ENCODE measurements around the gene BPIFA1.

BPIFA1 gene

DNA sequence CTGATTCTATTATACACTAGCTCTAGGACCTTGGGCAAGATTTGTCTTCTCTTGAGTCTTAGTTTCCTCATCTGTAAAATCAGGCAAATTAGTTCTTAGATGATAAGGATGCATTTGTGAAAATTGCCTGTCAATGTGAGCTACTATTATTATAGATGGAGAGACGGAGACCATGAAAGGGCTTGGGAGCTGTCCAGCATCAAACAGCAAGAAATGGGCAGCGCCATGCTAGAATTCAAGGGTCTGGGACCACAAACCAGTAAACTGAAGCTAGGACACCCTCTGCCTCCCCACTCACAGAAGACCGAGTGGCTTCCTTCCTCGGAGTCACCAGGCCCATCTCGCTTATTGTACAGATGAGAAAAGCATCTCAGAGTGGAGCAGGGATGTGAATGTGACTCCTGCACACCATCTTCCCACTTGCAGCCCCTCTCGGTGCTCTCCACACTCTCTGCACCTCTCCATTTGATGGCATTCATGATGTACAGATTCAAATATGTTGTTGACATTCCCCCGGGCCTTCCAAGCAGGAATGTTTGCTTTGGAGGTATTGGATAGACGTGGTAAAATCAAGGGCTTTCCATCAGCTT lies 42.8 kb upstream of the BPIFA1 start:
- no peak for DNase-seq (ENCODE audit: extremely low spot score)
- CTCF ChIA-PET, result interaction anchor here (1.2 kb wide), 1 partner anchor 42 kb away, joined by 3 read pairs; no protein-coding TSS in a partner anchor
- POLR2A ChIA-PET, result no interaction called here
- TF ChIP-seq LEF1 (IDR thresholded peaks at IDR 0.05; ENCODE audit: borderline replicate concordance), result no peak
- no peak for TF ChIP-seq ELF4 (IDR thresholded peaks at IDR 0.05)
- no peak for TF ChIP-seq ARNT (IDR thresholded peaks at IDR 0.05)
- no peak for TF ChIP-seq FOXA1 (IDR thresholded peaks at IDR 0.05)
- no peak for TF ChIP-seq L3MBTL2 (conservative IDR thresholded peaks at IDR 0.05)
- no peak for TF ChIP-seq FOXM1 (IDR thresholded peaks at IDR 0.05; ENCODE audit: borderline replicate concordance)
- TF ChIP-seq HDGF (IDR thresholded peaks at IDR 0.05; ENCODE audit: borderline replicate concordance), result no peak
- TF ChIP-seq TARDBP (IDR thresholded peaks at IDR 0.05), result no peak
- TF ChIP-seq NFRKB (IDR thresholded peaks at IDR 0.05), result no peak
- no peak for TF ChIP-seq SP1 (IDR thresholded peaks at IDR 0.05)

DNA sequence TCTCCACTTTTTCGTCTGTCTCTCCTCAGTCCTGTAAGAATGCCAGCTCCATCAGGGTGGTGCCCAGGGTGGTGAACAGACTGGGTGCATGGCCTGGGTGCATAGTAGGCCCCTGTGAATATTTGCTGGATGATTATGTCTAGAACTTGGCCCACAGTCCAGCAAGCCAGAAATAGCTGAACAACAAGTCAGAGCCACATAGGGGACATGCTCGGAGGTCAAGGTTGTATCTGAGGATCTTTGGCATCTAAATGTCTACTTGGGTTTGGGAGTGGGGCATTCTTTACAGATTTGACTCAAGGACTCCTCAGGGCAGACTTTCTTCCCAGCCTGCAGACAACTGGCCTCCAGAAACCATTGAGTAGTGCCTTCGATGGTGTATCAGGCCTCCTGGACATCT lies 36.8 kb upstream of the BPIFA1 start:
- TF ChIP-seq FOXM1 (IDR thresholded peaks at IDR 0.05; ENCODE audit: borderline replicate concordance), result no peak
- TF ChIP-seq ELF4 (IDR thresholded peaks at IDR 0.05), result no peak
- TF ChIP-seq, protein P1, sequence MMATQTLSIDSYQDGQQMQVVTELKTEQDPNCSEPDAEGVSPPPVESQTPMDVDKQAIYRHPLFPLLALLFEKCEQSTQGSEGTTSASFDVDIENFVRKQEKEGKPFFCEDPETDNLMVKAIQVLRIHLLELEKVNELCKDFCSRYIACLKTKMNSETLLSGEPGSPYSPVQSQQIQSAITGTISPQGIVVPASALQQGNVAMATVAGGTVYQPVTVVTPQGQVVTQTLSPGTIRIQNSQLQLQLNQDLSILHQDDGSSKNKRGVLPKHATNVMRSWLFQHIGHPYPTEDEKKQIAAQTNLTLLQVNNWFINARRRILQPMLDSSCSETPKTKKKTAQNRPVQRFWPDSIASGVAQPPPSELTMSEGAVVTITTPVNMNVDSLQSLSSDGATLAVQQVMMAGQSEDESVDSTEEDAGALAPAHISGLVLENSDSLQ (IDR thresholded peaks at IDR 0.05), result no peak
- no peak for TF ChIP-seq SP1 (IDR thresholded peaks at IDR 0.05)
- no peak for TF ChIP-seq HDGF (IDR thresholded peaks at IDR 0.05; ENCODE audit: borderline replicate concordance)
- TF ChIP-seq FOXA1 (IDR thresholded peaks at IDR 0.05), result no peak
- ChIA-PET POLR2A (interaction anchor here (1.1 kb wide), 1 partner anchor 15 kb away, joined by 3 read pairs; no protein-coding TSS in a partner anchor), CTCF (no interaction called here)
- no peak for DNase-seq (ENCODE audit: extremely low spot score)

DNA sequence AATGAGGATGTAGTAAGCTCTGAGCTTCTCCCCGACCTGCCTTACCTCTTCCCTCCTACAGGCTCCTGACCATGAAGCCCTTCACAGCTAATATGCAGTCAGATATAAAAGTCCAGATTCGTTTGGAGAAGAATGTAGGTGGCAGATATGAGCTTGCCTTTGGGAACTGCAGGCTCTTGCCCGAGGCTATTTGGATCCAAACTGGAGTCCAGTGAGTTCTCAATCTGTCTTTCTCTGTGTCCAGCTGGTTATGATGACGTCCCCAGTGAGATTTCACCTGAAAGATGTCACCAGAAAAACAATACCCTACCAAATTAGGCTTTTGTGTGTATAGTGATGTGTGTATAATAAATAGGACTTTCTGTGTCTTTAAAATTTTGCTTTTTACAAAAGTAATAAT lies 33.3 kb upstream of the BPIFA1 start:
- TF ChIP-seq SP1 (IDR thresholded peaks at IDR 0.05), result no peak
- no peak for TF ChIP-seq TARDBP (IDR thresholded peaks at IDR 0.05)
- ChIA-PET CTCF (interaction anchor here (0.6 kb wide), 2 partner anchors 21 to 58 kb away, joined by 3 read pairs; no protein-coding TSS in a partner anchor), POLR2A (no interaction called here)
- DNase-seq (ENCODE audit: extremely low spot score), result no peak

DNA sequence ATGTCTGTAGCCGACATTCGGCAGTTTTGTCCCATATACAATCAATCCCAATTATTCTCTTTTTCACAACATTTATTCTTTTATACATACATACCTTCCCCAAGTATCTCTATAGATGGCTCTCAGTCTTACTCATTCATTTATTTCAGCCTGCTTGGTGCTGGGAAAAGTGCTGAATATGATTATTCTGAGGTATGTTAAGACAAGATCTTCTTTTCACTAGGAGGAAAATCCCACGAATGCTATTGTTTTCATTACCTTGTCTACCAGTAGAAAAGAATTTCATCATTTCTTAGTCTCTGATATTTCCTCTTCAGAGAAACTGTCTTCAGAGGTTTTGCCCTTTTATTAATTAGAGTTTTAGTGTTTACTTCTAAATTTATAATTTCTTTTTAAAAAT lies 32.4 kb upstream of the BPIFA1 start:
- ChIA-PET POLR2A (no interaction called here), CTCF (no interaction called here)
- TF ChIP-seq FOXM1 (IDR thresholded peaks at IDR 0.05; ENCODE audit: borderline replicate concordance), result no peak
- TF ChIP-seq SP1 (IDR thresholded peaks at IDR 0.05), result no peak
- no peak for TF ChIP-seq ARNT (IDR thresholded peaks at IDR 0.05)
- TF ChIP-seq ELF4 (IDR thresholded peaks at IDR 0.05), result no peak
- TF ChIP-seq NFRKB (IDR thresholded peaks at IDR 0.05), result no peak
- TF ChIP-seq LEF1 (IDR thresholded peaks at IDR 0.05; ENCODE audit: borderline replicate concordance), result no peak
- TF ChIP-seq BHLHE40 (IDR thresholded peaks at IDR 0.05; ENCODE audit: borderline replicate concordance), result no peak
- no peak for TF ChIP-seq SUZ12 (IDR thresholded peaks at IDR 0.05)
- TF ChIP-seq TARDBP (IDR thresholded peaks at IDR 0.05), result no peak
- TF ChIP-seq, protein P1 (IDR thresholded peaks at IDR 0.05), result no peak
- DNase-seq (ENCODE audit: extremely low spot score), result no peak

DNA sequence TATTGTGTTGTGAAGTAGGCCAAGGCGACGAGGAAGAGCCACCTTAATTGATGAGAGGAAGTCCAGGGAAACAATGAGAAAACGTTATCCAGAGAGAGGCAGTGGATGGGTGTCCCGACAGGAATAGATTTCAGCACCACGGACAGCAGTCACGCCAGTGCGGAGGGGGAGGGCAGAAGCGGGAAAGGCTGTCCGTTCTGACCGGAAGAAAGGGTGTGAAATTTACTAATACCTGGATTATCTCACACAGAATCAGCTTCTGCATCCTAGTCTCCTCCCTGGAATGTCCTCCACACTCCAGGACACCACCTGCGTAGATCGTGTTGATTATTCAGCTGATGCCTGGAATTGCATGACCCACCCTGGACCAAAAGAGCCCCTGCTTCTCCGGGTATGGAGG lies 26.0 kb upstream of the BPIFA1 start:
- ChIA-PET CTCF (no interaction called here), POLR2A (no interaction called here)
- DNase-seq (ENCODE audit: extremely low spot score), result peak; percentile 78
- no peak for TF ChIP-seq L3MBTL2 (conservative IDR thresholded peaks at IDR 0.05)
- TF ChIP-seq FOXK2 (IDR thresholded peaks at IDR 0.05), result no peak
- TF ChIP-seq, protein P1 (IDR thresholded peaks at IDR 0.05), result no peak
- TF ChIP-seq ELF4 (IDR thresholded peaks at IDR 0.05), result no peak
- TF ChIP-seq NFRKB (IDR thresholded peaks at IDR 0.05), result no peak
- TF ChIP-seq TARDBP (IDR thresholded peaks at IDR 0.05), result no peak
- TF ChIP-seq HDGF (IDR thresholded peaks at IDR 0.05; ENCODE audit: borderline replicate concordance), result no peak
- no peak for TF ChIP-seq SUZ12 (IDR thresholded peaks at IDR 0.05)
- no peak for TF ChIP-seq FOXA1 (IDR thresholded peaks at IDR 0.05)
- no peak for TF ChIP-seq CTBP1 (IDR thresholded peaks at IDR 0.05; ENCODE audit: borderline replicate concordance)

DNA sequence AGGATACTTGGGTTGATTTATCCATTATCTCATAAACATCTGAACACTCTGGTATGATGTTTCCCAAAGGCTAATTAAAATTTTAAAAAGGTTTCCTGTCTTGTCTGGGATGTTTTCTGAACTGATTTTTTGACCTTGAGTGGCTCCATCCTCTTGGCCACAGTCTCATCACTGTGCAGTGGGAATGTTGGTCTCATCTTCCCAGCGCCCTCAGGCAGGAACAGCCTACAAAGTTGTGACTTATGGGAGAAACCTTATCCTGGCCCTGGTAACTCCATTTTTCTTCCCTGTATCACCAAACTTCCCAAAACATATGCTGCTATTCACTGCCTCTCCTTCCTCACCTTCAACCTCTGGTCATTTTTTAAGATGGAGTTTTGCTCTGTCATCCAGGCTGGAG lies 25.4 kb upstream of the BPIFA1 start:
- no peak for DNase-seq (ENCODE audit: extremely low spot score)
- ChIA-PET POLR2A (no interaction called here), CTCF (no interaction called here)
- TF ChIP-seq ARNT (IDR thresholded peaks at IDR 0.05) (no peak), BHLHE40 (IDR thresholded peaks at IDR 0.05; ENCODE audit: borderline replicate concordance) (no peak), ELF4 (IDR thresholded peaks at IDR 0.05) (no peak), CTBP1 (IDR thresholded peaks at IDR 0.05; ENCODE audit: borderline replicate concordance) (no peak), LEF1 (IDR thresholded peaks at IDR 0.05; ENCODE audit: borderline replicate concordance) (no peak), NFRKB (IDR thresholded peaks at IDR 0.05) (no peak), HDGF (IDR thresholded peaks at IDR 0.05; ENCODE audit: borderline replicate concordance) (no peak), SUZ12 (IDR thresholded peaks at IDR 0.05) (no peak)

DNA sequence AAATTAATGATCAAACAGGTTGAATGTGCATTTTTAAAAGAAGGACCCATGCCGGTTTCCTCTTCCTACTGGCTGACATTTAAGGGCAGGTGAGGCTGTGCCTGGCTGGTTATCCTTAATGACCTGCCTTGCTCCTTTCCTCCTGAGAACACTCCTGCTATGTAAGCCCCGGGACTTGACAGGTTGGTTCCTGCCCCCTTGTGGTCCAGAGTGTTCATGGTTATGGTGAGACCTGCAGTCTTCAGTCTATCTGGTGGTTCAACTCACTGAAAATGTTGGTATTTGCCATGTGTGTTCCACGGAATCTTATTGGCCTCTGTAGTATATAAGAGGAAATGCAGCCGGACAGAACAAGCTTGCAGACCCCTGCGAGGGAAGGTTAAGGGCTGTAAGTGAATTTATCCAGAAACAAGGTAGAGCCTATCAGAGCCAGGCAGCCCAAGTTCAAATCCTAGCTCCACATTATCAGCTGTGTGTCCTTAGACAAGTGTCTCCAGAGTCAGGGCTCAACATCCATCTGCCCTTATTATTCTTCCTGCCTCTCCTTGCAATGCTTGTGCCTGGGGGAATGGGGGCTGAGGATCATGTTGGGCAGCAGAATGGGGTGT lies 23.9 kb upstream of the BPIFA1 start:
- ChIA-PET CTCF (interaction anchor here (0.6 to 1.5 kb wide), 3 partner anchors 9 to 1077 kb away, joined by 3 to 6 read pairs (median 4); no protein-coding TSS in a partner anchor), POLR2A (no interaction called here)
- no peak for TF ChIP-seq FOXM1 (IDR thresholded peaks at IDR 0.05; ENCODE audit: borderline replicate concordance)
- DNase-seq (ENCODE audit: extremely low spot score), result peak; percentile 67

Measured in HEK293T (cell line).